COLO668 (cell line): Measurements from ENCODE around the gene KCNJ14.

Source experiments
- DNase-seq: peaks from one replicate; lab custom pipeline; 2025; ENCODE audit not compliant: unreplicated experiment; lab: John Stamatoyannopoulos, UW

The KCNJ14 gene

GRCh38 chr19:48506138-48506733 lies 50.9 kb downstream of the KCNJ14 start:
- DNase-seq = no peak

DNA sequence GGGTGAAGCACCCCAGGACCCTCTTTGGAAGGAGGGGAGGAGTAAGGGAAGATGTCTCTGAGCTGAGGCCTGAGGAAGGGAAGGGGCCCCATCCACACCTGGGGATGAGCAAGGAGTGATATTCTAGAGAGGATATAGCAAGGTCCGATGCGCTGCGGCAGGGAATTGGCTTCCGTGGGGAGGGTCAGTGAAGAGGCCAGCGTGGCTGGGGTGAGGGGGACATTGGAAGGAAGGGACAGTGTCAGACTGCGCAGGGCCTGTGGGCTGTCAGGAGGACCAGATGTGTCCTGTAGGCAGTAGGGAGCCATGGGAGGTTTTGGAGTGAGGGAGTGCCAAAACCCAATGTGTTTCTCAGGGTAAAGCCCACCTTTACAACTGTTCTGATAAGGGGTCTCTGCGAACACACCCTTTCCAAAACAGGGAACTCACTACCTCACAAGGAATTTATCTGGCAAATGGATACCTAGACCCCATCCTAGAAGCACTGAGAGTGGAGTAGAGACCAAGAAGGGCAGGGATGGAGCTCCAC lies 52.6 kb downstream of the KCNJ14 start:
- DNase-seq = no peak

DNA sequence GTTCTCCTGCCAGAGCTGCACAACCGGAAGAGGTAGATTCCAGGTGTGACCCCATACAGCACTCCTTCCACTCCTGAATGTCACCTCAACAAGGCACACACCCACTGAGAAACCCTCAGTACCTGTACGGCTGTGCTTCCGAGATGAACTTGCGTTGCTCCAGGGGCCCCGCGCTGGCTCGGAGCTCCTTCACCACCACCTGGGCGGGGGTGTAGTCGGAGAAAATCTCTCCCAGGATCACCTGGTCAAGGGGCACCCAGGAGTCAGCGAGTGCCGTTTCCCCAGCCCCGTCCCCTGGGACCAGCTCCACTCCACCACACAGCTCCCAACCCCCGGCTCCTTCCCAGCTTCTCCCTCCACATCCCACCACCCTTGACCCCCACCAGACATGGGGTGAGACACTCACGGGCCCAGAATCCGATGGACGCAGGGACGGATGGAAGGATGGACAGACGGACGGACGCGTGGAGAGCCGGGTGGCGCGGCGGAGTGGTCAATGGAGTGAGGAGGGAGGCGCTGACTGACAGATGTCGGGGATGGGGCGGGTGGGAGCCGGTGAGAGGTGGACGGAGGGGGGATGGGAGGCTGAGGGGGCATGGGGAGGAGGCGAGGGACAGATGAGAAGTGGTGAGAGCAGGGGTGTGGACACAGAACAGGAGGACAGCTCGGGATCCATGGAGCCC lies 53.5 kb downstream of the KCNJ14 start:
- no peak for DNase-seq

DNA sequence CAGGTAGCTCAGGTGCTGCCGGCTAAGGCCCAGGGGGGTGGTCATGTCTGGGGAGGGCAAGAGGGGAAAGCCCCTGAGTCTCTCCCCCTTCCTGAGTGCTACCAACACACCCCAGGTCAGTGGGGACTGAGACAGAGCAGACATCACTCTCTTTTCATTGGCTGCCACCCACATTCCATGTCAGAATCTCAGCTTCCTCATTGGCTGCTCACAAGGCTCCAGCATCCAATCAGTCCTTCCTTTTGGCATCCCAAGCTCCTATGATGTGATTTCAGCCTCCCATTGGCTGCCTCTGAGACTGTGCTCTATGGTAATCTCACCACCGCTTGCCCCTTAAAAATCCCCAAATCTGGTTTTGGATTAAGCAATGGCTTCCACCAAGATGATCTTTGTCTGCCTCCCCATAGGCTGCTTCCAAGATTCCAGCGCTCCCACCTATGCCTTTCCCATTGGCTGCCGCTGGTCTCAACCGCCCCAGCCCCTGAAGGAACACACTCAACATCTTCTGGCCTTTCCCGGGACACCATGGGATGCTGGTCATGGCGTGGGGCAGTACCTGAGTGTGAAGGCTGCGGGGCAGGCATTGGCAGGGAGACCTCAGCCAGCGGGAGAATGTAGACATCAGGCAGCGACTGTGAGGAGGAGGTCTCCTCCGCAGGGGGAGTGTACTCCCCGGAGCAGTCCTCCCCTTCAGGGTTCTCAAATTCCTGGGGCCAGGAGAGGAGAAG lies 54.3 kb downstream of the KCNJ14 start:
- no peak for DNase-seq

DNA sequence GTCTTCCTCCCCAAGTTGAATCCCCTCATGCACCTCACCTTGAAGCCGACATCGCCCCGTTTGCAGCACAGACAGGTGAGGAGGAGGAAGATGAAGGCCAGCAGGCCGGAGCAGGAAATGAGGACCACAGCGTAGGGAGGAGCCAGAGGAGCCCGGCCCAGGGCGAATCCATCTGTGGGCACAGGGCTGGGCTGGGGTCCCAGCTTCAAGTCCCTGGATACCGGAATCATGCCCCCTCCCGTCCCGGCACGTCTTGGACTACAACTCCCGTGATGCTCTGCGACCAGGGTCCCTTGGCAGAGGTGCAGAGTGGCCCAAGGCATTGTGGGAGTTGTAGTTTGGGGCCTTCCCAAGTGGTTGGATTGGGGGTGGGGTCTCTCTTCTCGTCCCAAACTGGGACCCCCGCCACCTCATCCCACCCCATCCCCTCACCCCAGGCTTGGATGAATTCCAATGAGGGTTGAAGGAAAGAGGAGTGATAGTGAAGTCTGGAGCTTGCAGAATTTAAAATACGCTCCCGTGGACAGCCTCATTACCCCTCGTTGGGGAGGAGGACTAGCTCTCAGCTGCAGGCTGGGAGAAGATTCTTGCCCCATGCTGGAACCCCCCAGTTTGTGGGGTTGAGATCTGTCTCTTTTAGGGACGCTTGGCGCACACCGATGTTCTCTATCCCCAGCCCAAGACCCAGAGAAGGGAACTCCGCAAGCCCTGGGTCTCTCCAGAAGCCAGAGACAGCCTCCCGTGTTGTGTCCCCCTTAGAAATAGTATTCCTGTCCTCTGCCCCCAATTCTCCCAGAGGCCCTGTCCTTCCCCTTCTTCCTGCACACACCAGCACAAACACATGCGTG lies 55.3 kb downstream of the KCNJ14 start:
- DNase-seq = peak; percentile 40

DNA sequence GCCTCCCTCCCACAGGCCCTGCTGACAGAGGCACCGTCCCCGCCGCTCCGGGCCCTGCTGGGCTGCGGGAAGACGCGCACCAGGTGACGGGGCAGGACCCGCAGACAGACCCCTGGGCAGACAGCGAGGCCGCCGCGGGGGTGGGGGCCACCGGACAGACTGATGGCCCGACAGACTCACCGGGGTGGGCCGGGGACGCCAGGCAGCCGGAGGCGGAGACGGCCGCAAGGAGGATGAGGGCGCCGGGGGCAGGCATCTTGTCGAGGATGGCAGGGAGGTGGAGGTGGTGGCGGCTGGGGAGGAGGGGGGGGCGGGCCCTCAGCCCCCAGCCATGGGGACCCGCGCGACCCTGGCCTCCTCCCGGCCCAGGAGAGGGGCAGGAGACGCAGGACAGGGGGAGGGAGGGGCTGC lies 56.0 kb downstream of the KCNJ14 start:
- no peak for DNase-seq

GRCh38 chr19:48511800-48512503 lies 56.6 kb downstream of the KCNJ14 start, which contains the start of gene LMTK3:
Gene LMTK3 (minus strand): TSS chr19:48511835. CDS start chr19:48511576, 259 bp downstream.
- DNase-seq = peak; percentile 29

DNA sequence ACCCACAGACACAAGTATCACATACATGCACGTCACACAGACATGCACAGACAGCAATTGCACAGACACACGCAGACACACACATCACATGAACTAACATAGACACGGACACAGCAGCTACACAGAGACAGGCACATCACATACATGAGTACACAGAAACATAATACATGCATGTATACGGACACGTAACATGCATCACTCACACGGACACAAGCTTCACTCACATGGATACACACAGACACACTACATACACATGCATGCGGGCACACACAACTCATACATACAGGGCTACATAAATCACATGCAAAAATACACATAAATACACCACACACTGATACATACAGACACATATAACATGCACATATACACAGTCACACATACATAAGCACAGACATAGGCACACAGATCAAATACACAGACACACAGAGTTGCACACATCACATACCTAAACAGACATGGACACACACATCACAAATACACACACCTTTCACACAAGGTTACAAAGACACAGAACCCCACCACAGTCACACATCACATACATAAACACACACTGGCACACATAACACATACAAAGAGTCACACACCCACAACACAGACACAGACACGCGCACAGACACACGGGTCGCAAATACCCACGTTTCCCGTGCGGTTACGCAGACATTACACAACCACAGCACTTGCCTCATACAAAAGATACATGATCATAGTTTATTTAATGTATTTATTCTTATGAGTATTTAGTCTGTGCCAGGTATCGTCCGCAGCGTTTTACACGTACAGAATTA lies 57.3 kb downstream of the KCNJ14 start:
- DNase-seq = no peak

DNA sequence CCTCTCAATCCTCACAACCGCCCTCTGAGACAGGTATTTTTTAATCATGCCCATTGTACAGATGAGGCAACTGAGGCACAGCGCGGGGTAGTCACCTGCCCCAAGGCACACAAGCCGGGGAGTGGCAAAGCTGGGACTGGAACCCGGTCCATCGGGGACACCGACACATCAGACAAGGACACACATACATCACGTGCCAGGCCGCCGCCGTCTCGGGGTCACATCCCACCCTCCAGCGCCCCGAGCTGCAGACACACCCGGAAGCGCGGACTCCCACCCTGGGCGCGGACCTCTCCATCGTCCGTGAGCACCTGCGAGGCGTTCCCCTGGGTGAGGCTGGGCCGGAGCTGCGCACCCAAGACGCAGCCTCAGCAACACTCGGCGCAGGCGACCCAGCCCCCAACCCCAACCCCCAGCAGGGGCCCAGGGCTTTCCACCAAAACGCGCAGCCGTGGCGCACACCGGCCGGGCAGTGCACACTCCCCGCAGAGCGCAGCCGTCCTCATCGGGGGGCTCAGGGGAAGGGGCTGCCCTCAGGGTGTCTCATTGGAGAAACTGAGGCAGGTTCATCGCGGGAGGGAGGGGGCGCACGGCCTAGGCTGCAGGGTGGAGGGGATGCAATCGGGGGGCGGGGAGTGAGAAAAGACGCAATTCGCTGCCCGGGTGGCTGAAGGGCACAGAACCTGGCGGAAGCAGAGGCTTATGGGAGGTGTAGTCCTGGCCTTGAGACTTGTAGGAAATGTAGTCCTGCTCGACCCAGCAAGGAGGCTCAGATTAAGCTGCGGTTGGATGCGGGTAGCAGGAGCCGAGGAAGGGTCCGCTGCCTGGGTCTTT lies 58.1 kb downstream of the KCNJ14 start:
- DNase-seq = peak; percentile 63

GRCh38 chr19:48514123-48514458 lies 58.7 kb downstream of the KCNJ14 start:
- DNase-seq = no peak

DNA sequence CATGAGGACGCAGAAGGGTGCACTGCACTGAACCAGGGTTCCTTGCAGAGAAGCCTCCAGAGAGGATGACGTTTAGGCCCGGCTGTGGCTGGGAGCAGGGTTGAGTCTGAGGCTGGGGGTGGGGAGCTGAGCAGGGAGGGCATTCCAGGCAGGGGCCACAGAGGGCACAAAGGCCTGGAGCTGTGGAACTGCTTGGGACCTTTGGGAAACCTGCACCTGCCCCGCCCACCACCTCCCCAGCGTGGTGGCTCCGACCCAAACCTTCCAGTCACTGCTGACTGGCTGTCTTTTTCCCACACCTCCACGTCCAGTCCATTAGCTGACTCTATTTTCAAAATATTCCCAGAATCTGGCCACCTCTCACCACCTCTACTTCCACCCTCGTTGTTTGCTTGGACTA lies 61.2 kb downstream of the KCNJ14 start:
- no peak for DNase-seq
